ENCODE data around the gene ARHGEF19.

DNA sequence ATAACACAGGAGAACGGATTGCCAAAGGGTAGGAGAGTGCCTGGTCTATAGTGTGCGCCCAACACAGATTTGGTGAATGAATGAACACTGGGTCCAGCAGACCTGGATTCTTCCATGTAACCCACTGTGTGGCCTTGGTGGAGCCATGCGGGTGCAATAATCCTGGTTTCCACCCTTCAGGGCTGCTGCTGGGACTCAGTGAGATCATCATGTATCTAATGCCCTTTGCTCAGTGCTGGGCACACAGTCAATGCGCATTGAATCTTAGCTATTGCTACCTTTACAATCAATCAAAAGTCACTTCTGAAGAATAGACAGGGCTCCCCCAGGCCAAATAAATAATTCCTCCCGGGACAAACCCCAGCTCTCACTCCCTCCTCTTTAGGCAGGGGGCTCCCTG is 50.7 kb downstream of the ARHGEF19 start:
- TF ChIP-seq, protein P1, sequence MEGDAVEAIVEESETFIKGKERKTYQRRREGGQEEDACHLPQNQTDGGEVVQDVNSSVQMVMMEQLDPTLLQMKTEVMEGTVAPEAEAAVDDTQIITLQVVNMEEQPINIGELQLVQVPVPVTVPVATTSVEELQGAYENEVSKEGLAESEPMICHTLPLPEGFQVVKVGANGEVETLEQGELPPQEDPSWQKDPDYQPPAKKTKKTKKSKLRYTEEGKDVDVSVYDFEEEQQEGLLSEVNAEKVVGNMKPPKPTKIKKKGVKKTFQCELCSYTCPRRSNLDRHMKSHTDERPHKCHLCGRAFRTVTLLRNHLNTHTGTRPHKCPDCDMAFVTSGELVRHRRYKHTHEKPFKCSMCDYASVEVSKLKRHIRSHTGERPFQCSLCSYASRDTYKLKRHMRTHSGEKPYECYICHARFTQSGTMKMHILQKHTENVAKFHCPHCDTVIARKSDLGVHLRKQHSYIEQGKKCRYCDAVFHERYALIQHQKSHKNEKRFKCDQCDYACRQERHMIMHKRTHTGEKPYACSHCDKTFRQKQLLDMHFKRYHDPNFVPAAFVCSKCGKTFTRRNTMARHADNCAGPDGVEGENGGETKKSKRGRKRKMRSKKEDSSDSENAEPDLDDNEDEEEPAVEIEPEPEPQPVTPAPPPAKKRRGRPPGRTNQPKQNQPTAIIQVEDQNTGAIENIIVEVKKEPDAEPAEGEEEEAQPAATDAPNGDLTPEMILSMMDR (IDR thresholded peaks at IDR 0.05; ENCODE audit: low read depth, low read length): no peak
- TF ChIP-seq MAX (IDR thresholded peaks at IDR 0.05; ENCODE audit: low read depth, low read length) (no peak), POLR2A (IDR thresholded peaks at IDR 0.05; ENCODE audit: extremely low read depth, insufficient read length) (no peak)
